Retinal pigment epithelial cell (primary cell): ENCODE measurements around the gene ODF4.
"Not testable (repeated sequence)": the region's sequence is repeated elsewhere in the genome, so short reads cannot be mapped to it uniquely, and the experiment has no call there.

Source experiments
- DNase-seq: peaks from one replicate; pipeline ENCODE4 v3.0.0-alpha.2; 2010; ENCODE audit warnings: low read depth
- H3K4me3 ChIP-seq: 2 replicates; pipeline ENCODE4 v1.5.1; 2011; ENCODE audit warnings: mild to moderate bottlenecking, low read length, control low read depth, moderate library complexity
- TF ChIP-seq, protein P1 (sequence below): conservative IDR thresholded peaks from 2 replicates; pipeline ENCODE4 v1.5.1; 2011; ENCODE audit warnings: low read depth, low read length, control low read depth, inconsistent platforms

ODF4 gene

GRCh38 chr17:8393470-8394231 is 54.0 kb downstream of the ODF4 start:
- no peak overlapping the region for H3K4me3 ChIP-seq
- TF ChIP-seq, protein P1, sequence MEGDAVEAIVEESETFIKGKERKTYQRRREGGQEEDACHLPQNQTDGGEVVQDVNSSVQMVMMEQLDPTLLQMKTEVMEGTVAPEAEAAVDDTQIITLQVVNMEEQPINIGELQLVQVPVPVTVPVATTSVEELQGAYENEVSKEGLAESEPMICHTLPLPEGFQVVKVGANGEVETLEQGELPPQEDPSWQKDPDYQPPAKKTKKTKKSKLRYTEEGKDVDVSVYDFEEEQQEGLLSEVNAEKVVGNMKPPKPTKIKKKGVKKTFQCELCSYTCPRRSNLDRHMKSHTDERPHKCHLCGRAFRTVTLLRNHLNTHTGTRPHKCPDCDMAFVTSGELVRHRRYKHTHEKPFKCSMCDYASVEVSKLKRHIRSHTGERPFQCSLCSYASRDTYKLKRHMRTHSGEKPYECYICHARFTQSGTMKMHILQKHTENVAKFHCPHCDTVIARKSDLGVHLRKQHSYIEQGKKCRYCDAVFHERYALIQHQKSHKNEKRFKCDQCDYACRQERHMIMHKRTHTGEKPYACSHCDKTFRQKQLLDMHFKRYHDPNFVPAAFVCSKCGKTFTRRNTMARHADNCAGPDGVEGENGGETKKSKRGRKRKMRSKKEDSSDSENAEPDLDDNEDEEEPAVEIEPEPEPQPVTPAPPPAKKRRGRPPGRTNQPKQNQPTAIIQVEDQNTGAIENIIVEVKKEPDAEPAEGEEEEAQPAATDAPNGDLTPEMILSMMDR = no peak
- no peak for DNase-seq

DNA sequence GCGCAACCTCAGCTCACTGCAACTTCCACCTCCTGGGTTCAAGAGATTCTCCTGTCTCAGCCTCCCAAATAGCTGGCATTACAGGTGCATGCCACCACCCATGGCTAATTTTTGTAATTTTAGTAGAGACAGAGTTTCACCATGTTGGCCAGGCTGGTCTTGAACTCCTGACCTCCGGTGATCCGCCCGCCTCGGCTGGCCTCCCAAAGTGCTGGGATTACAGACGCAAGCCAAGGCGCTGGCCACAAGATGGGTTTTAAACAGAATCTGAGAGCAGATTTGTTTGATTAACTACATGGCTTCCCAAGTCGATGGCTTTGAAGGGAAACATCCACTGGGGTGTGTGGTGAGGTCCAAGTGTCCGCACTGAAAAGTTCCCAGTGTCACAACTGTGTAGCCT is 54.9 kb downstream of the ODF4 start:
- not testable (repeated sequence) for H3K4me3 ChIP-seq, DNase-seq
